H1 (cell line): ENCODE data around the gene CTSC. TPM values are rescaled to one million over a fixed set of nuclear protein-coding genes. Genes with fewer than 3 reads are reported as not detected.

Source experiments
- BACH1 ChIP-seq: IDR thresholded peaks from 2 replicates; pipeline ENCODE4 v1.6.1; 2012; ENCODE audit warnings: low read length, improper control_type of control experiment
- CBX5 ChIP-seq: fragments of 300-800, 300-1000 bp; sonication (generic); IDR thresholded peaks from 2 replicates; pipeline ENCODE4 v1.7.1; 2016; ENCODE audit warnings: antibody characterized with exemption, low read length, low read depth
- CEBPB ChIP-seq: IDR thresholded peaks from 2 replicates; pipeline ENCODE4 v1.6.1; 2012; ENCODE audit warnings: low read depth, low read length
- E2F6 ChIP-seq: IDR thresholded peaks from 2 replicates; pipeline ENCODE4 v1.6.1; 2012; ENCODE audit warnings: inconsistent platforms
- KDM1A ChIP-seq: fragments of 200-600, 300-600 bp; sonication (generic); IDR thresholded peaks from 2 replicates; pipeline ENCODE4 v1.7.1; 2016; ENCODE audit warnings: mild to moderate bottlenecking, low read length, borderline replicate concordance
- POLR2A ChIP-seq, 2 experiments: IDR thresholded peaks; 1 replicate in 1 of 2; 2 replicates in 1 of 2; pipeline ENCODE4 v1.6.1; 2011; ENCODE audit warnings: low read depth in 2 of 2, low read length in 2 of 2, mild to moderate bottlenecking in 2 of 2; ENCODE audit errors: control extremely low read depth in 1 of 2
- SIRT6 ChIP-seq: IDR thresholded peaks from one replicate; pipeline ENCODE4 v1.7.1; 2012; ENCODE audit warnings: low read length, inconsistent platforms
- SP1 ChIP-seq: IDR thresholded peaks from 2 replicates; pipeline ENCODE4 v1.6.1; 2011; ENCODE audit warnings: low read depth, low read length
- SUZ12 ChIP-seq: fragments of 200-600 bp; sonication (generic); IDR thresholded peaks from 2 replicates; pipeline ENCODE4 v1.6.1; 2012; ENCODE audit warnings: mild to moderate bottlenecking, inconsistent platforms, low read length, moderate library complexity, mixed read lengths
- polyA plus RNA-seq, 7 experiments: library from polyadenylated mRNA; depleted of rRNA in 3 of 7; stranded (reverse) in 5 of 7; unstranded in 2 of 7; fragments of >200 nt in 5 of 7; fragments of 200-250 nt in 2 of 7; gene quantifications; 1 replicate in 5 of 7; 2 replicates in 1 of 7; 4 replicates in 1 of 7; pipeline versions ENCODE4 v1.2.1 to v1.2.3, GENCODE V29; 2011 to 2013; ENCODE audit warnings: missing spikeins in 2 of 7, mixed read lengths in 2 of 7
- total RNA-seq: library from RNA; stranded (reverse); fragmentation: NEBNext Ultra II Directional; extraction: Animal tissue kit (Norgen Biotek cat#: 25700); gene quantifications from 2 replicates; pipeline ENCODE4 v1.2.1, GENCODE V29; 2021
- TF ChIP-seq, protein P1 (sequence below): fragments of 300-600 bp; sonication (generic); IDR thresholded peaks from 2 replicates; pipeline ENCODE4 v1.7.1; 2012; ENCODE audit warnings: low read length, moderate library complexity, mild to moderate bottlenecking, inconsistent platforms; ENCODE audit not compliant: insufficient replicate concordance

CTSC gene
- total and polyA plus RNA-seq, 2 of the 8 experiments (the other 6 are each of a cell fraction or from before 2014, with no cell fraction given): 347 to 369 TPM

DNA sequence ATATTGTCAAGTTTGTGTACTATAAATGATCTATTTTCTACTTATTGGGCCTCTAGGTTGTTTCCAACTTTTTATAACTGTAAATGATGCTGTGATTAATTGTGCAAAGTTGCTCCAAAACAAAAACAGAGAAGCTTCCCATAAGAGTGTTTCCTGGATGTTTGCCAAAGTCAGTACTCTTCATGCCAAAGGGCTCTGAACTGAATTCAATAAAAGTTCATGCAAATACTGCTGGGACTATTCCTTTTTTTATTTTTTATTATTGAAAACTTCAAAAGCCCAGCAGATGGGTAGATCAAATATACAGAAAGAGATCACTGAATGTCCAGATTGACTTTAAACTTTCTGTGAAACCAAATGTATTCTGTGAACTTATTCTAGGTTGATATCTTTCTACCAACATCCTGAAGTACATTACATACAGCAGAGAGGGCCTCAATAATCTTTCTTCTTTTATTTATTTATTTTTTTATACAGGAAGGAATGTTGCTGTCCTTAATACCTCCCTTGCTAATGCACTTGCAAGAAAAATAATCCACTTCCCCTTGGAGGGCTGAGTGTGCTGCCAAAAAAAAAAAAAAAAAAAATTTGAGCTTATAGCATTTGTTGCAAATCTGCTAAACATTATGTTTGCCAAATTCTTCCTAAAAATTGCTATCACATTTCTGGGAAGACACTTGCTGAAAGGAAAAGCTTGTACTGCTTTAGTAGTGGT is 53.0 kb downstream of the CTSC start (continued):
- TF ChIP-seq, protein P1, sequence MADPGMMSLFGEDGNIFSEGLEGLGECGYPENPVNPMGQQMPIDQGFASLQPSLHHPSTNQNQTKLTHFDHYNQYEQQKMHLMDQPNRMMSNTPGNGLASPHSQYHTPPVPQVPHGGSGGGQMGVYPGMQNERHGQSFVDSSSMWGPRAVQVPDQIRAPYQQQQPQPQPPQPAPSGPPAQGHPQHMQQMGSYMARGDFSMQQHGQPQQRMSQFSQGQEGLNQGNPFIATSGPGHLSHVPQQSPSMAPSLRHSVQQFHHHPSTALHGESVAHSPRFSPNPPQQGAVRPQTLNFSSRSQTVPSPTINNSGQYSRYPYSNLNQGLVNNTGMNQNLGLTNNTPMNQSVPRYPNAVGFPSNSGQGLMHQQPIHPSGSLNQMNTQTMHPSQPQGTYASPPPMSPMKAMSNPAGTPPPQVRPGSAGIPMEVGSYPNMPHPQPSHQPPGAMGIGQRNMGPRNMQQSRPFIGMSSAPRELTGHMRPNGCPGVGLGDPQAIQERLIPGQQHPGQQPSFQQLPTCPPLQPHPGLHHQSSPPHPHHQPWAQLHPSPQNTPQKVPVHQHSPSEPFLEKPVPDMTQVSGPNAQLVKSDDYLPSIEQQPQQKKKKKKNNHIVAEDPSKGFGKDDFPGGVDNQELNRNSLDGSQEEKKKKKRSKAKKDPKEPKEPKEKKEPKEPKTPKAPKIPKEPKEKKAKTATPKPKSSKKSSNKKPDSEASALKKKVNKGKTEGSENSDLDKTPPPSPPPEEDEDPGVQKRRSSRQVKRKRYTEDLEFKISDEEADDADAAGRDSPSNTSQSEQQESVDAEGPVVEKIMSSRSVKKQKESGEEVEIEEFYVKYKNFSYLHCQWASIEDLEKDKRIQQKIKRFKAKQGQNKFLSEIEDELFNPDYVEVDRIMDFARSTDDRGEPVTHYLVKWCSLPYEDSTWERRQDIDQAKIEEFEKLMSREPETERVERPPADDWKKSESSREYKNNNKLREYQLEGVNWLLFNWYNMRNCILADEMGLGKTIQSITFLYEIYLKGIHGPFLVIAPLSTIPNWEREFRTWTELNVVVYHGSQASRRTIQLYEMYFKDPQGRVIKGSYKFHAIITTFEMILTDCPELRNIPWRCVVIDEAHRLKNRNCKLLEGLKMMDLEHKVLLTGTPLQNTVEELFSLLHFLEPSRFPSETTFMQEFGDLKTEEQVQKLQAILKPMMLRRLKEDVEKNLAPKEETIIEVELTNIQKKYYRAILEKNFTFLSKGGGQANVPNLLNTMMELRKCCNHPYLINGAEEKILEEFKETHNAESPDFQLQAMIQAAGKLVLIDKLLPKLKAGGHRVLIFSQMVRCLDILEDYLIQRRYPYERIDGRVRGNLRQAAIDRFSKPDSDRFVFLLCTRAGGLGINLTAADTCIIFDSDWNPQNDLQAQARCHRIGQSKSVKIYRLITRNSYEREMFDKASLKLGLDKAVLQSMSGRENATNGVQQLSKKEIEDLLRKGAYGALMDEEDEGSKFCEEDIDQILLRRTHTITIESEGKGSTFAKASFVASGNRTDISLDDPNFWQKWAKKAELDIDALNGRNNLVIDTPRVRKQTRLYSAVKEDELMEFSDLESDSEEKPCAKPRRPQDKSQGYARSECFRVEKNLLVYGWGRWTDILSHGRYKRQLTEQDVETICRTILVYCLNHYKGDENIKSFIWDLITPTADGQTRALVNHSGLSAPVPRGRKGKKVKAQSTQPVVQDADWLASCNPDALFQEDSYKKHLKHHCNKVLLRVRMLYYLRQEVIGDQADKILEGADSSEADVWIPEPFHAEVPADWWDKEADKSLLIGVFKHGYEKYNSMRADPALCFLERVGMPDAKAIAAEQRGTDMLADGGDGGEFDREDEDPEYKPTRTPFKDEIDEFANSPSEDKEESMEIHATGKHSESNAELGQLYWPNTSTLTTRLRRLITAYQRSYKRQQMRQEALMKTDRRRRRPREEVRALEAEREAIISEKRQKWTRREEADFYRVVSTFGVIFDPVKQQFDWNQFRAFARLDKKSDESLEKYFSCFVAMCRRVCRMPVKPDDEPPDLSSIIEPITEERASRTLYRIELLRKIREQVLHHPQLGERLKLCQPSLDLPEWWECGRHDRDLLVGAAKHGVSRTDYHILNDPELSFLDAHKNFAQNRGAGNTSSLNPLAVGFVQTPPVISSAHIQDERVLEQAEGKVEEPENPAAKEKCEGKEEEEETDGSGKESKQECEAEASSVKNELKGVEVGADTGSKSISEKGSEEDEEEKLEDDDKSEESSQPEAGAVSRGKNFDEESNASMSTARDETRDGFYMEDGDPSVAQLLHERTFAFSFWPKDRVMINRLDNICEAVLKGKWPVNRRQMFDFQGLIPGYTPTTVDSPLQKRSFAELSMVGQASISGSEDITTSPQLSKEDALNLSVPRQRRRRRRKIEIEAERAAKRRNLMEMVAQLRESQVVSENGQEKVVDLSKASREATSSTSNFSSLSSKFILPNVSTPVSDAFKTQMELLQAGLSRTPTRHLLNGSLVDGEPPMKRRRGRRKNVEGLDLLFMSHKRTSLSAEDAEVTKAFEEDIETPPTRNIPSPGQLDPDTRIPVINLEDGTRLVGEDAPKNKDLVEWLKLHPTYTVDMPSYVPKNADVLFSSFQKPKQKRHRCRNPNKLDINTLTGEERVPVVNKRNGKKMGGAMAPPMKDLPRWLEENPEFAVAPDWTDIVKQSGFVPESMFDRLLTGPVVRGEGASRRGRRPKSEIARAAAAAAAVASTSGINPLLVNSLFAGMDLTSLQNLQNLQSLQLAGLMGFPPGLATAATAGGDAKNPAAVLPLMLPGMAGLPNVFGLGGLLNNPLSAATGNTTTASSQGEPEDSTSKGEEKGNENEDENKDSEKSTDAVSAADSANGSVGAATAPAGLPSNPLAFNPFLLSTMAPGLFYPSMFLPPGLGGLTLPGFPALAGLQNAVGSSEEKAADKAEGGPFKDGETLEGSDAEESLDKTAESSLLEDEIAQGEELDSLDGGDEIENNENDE: no peak
- TF ChIP-seq E2F6: no peak
- no peak for TF ChIP-seq CBX5
- TF ChIP-seq POLR2A (IDR thresholded peaks at IDR 0.05; ENCODE audit: control extremely low read depth in 1 of 2, low read depth in 2 of 2, low read length in 2 of 2): no peak
- no peak for TF ChIP-seq SIRT6
- TF ChIP-seq BACH1: no peak
- TF ChIP-seq SP1: no peak
- no peak for TF ChIP-seq SUZ12
- no peak for TF ChIP-seq KDM1A
- TF ChIP-seq CEBPB: no peak
